GM18861 (cell line): ENCODE results near the gene TNS2.

Experiments
- ATAC-seq: cut with Tn5 transposase; IDR thresholded peaks from one replicate; pipeline ENCODE4 v1.9.1; 2021; ENCODE audit not compliant: unreplicated experiment

The TNS2 gene

GRCh38 chr12:53057816-53058500 lies 8.1 kb downstream of the TNS2 start:
- no peak for ATAC-seq

GRCh38 chr12:53058674-53059433 lies 9.0 kb downstream of the TNS2 start:
- no peak for ATAC-seq

- no peak for ATAC-seq
Measured at GRCh38 chr12:53059434-53060063, 9.7 kb downstream of the TNS2 start.

GRCh38 chr12:53060064-53060720 lies 10.3 kb downstream of the TNS2 start:
- ATAC-seq = no peak

- no peak for ATAC-seq
Measured at GRCh38 chr12:53060721-53061276, 10.9 kb downstream of the TNS2 start.

GRCh38 chr12:53061404-53062010 lies 11.6 kb downstream of the TNS2 start:
- no peak for ATAC-seq

GRCh38 chr12:53062011-53062961 lies 12.4 kb downstream of the TNS2 start:
- no peak for ATAC-seq

- ATAC-seq = no peak
Measured at GRCh38 chr12:53062977-53063707, 13.3 kb downstream of the TNS2 start.

- ATAC-seq = no peak
Measured at GRCh38 chr12:53063708-53064612, 14.1 kb downstream of the TNS2 start.

GRCh38 chr12:53064613-53065436 lies 15.0 kb downstream of the TNS2 start:
- ATAC-seq = no peak

- no peak for ATAC-seq
Measured at GRCh38 chr12:53065470-53065869, 15.6 kb downstream of the TNS2 start.

GRCh38 chr12:53065975-53066931 lies 16.4 kb downstream of the TNS2 start:
- ATAC-seq = no peak

GRCh38 chr12:53067074-53067992 lies 17.5 kb downstream of the TNS2 start:
- ATAC-seq = no peak

GRCh38 chr12:53067993-53068770 lies 18.3 kb downstream of the TNS2 start:
- ATAC-seq = no peak
